Left ventricle myocardium superior (tissue), 1 donor: ENCODE measurements around the gene ASIC5. TPM values are rescaled to one million over a fixed set of nuclear protein-coding genes. Genes with fewer than 3 reads are reported as not detected.

Experiments used
- ATAC-seq: fragments of 200-7000 bp; cut with Tn5 transposase; one replicate; pipeline ENCODE4 v1.9.1; 2020; ENCODE audit warnings: mild to moderate bottlenecking, moderate library complexity
- DNase-seq: peaks from one replicate; pipeline ENCODE4 v3.0.0-alpha.2; 2020
- intact Hi-C: fragments of 100-400 bp; cut with micrococcal nuclease; formaldehyde crosslinking; loops from one replicate; pipeline ENCODE4 v1.11.0; 2022
- total RNA-seq: library from RNA; stranded (reverse); fragmentation: NEBNext Ultra II Directional; extraction: Animal tissue kit (Norgen Biotek cat#: 25700); gene quantifications from one replicate; pipeline ENCODE4 v1.2.1, GENCODE V29; 2021
- donor health status: DM: no; HTN: yes; CAD: no; lungs with severe emphysema.

The ASIC5 gene
- total RNA-seq, 1 donor from 2014 or later: not detected

- DNase-seq (no peak), ATAC-seq (no peak)
- intact Hi-C loops: no loop called here
Measured at GRCh38 chr4:155885666-155886065, 19.6 kb upstream of the ASIC5 start.

- intact Hi-C loops: no loop called here
- DNase-seq (no peak), ATAC-seq (no peak)
Measured at GRCh38 chr4:155883895-155884294, 17.8 kb upstream of the ASIC5 start.

GRCh38 chr4:155881555-155881954 lies 15.5 kb upstream of the ASIC5 start:
- no peak for DNase-seq
- ATAC-seq: no peak
- intact Hi-C loops: no loop called here

- intact Hi-C loops: no loop called here
- DNase-seq (no peak), ATAC-seq (no peak)
Measured at GRCh38 chr4:155879767-155880166, 13.7 kb upstream of the ASIC5 start.

GRCh38 chr4:155878611-155879010 lies 12.5 kb upstream of the ASIC5 start:
- no peak for ATAC-seq
- intact Hi-C loops: no loop called here

GRCh38 chr4:155877971-155878370 lies 11.9 kb upstream of the ASIC5 start:
- intact Hi-C loops: no loop called here
- DNase-seq (no peak), ATAC-seq (no peak)

More at GRCh38 chr4:155878611-155879010, 12.5 kb upstream of the ASIC5 start:
- DNase-seq: no peak

- intact Hi-C loops: no loop called here
- ATAC-seq: no peak
- no peak for DNase-seq
Measured at GRCh38 chr4:155875878-155876277, 9.8 kb upstream of the ASIC5 start.

- intact Hi-C loops: no loop called here
- DNase-seq (no peak), ATAC-seq (no peak)
Measured at GRCh38 chr4:155855897-155856296, 10.2 kb downstream of the ASIC5 start.

GRCh38 chr4:155854582-155855226 lies 11.4 kb downstream of the ASIC5 start:
- DNase-seq: no peak
- intact Hi-C loops: no loop called here

GRCh38 chr4:155853189-155853588 lies 12.9 kb downstream of the ASIC5 start:
- ATAC-seq (no peak), DNase-seq (no peak)
- intact Hi-C loops: no loop called here

More at GRCh38 chr4:155854582-155855226, 11.4 kb downstream of the ASIC5 start:
- no peak for ATAC-seq

GRCh38 chr4:155849042-155849441 lies 17.0 kb downstream of the ASIC5 start:
- intact Hi-C loops: no loop called here
- ATAC-seq: no peak
- DNase-seq: no peak

- intact Hi-C loops: no loop called here
- ATAC-seq (no peak), DNase-seq (no peak)
Measured at GRCh38 chr4:155846929-155847328, 19.1 kb downstream of the ASIC5 start.

GRCh38 chr4:155842080-155842479 lies 24.0 kb downstream of the ASIC5 start:
- no peak for ATAC-seq
- no peak for DNase-seq
- intact Hi-C loops: no loop called here

- DNase-seq (no peak), ATAC-seq (no peak)
- intact Hi-C loops: no loop called here
Measured at GRCh38 chr4:155837203-155837796, 28.8 kb downstream of the ASIC5 start.

- DNase-seq (no peak), ATAC-seq (no peak)
- intact Hi-C loops: no loop called here
Measured at GRCh38 chr4:155832664-155833063, 33.4 kb downstream of the ASIC5 start.

GRCh38 chr4:155828628-155829027 lies 37.4 kb downstream of the ASIC5 start:
- DNase-seq: no peak
- ATAC-seq: no peak
- intact Hi-C loops: no loop called here

- no peak for DNase-seq
- no peak for ATAC-seq
- intact Hi-C loops: no loop called here
Measured at GRCh38 chr4:155822572-155822971, 43.5 kb downstream of the ASIC5 start.

- intact Hi-C loops: no loop called here
- ATAC-seq (no peak), DNase-seq (no peak)
Measured at GRCh38 chr4:155820887-155821518, 45.1 kb downstream of the ASIC5 start.

GRCh38 chr4:155819066-155819465 lies 47.0 kb downstream of the ASIC5 start:
- no peak for DNase-seq
- intact Hi-C loops: no loop called here
- ATAC-seq: peak; percentile 51

- intact Hi-C loops: no loop called here
- DNase-seq (no peak), ATAC-seq (no peak)
Measured at GRCh38 chr4:155818639-155819038, 47.4 kb downstream of the ASIC5 start.

GRCh38 chr4:155811083-155811482 lies 55.0 kb downstream of the ASIC5 start:
- intact Hi-C loops: no loop called here
- DNase-seq (no peak), ATAC-seq (no peak)
